ENCODE measurements around the gene SSH3.

Gene SSH3

GRCh38 chr11:67298786-67299185 is 4.5 kb upstream of the SSH3 start:
- no peak for DNase-seq (ENCODE audit: low spot score)
- no peak for TF ChIP-seq CTCF (IDR thresholded peaks at IDR 0.05; ENCODE audit: extremely low read depth, missing control alignments)

GRCh38 chr11:67299471-67300191 is 3.7 kb upstream of the SSH3 start:
- no peak for DNase-seq (ENCODE audit: low spot score)

GRCh38 chr11:67300256-67300755 is 3.0 kb upstream of the SSH3 start:
- DNase-seq (ENCODE audit: low spot score): no peak
- TF ChIP-seq CTCF (IDR thresholded peaks at IDR 0.05; ENCODE audit: extremely low read depth, missing control alignments): no peak

More at GRCh38 chr11:67299471-67300191, 3.7 kb upstream of the SSH3 start:
- no peak for TF ChIP-seq CTCF (IDR thresholded peaks at IDR 0.05; ENCODE audit: extremely low read depth, missing control alignments)

GRCh38 chr11:67300756-67301312 is 2.5 kb upstream of the SSH3 start:
- no peak for DNase-seq (ENCODE audit: low spot score)

GRCh38 chr11:67301313-67301921 is 1.9 kb upstream of the SSH3 start:
- no peak for TF ChIP-seq CTCF (IDR thresholded peaks at IDR 0.05; ENCODE audit: extremely low read depth, missing control alignments)
- DNase-seq (ENCODE audit: low spot score): no peak

More at GRCh38 chr11:67300756-67301312, 2.5 kb upstream of the SSH3 start:
- TF ChIP-seq CTCF (IDR thresholded peaks at IDR 0.05; ENCODE audit: extremely low read depth, missing control alignments): no peak

- TF ChIP-seq CTCF (IDR thresholded peaks at IDR 0.05; ENCODE audit: extremely low read depth, missing control alignments): no peak
- no peak for DNase-seq (ENCODE audit: low spot score)
Measured at GRCh38 chr11:67301951-67302516, 1.3 kb upstream of the SSH3 start.
